Measurements from ENCODE around the gene SRSF7.

SRSF7 gene

GRCh38 chr2:38700113-38700785, 50.9 kb downstream of the SRSF7 start:
- FAIRE-seq: no peak

- no peak for FAIRE-seq
Observed at GRCh38 chr2:38698467-38699003, 52.6 kb downstream of the SRSF7 start.

GRCh38 chr2:38697116-38697840, 53.9 kb downstream of the SRSF7 start:
- FAIRE-seq: no peak
